Esophagus (tissue), 2 donors: Measurements from ENCODE around the gene LATS2. TPM values are rescaled to one million over a fixed set of nuclear protein-coding genes. Genes with fewer than 3 reads are reported as not detected.

Experiments used
- H3K27ac ChIP-seq, 2 donors: one replicate each; pipeline ENCODE4 v1.5.1; 2013; ENCODE audit warnings: low read depth in 2 of 2, mild to moderate bottlenecking in 2 of 2, inconsistent platforms in 1 of 2, low read length in 1 of 2, moderate library complexity in 1 of 2
- H3K27me3 ChIP-seq, 2 donors: one replicate each; pipeline ENCODE4 v1.6.1; 2013; ENCODE audit warnings: low read length in 2 of 2, control low read depth in 1 of 2, mild to moderate bottlenecking in 1 of 2; ENCODE audit not compliant: insufficient read depth in 2 of 2, control insufficient read depth in 1 of 2
- H3K36me3 ChIP-seq, 2 donors: one replicate each; pipeline ENCODE4 v1.6.1; 2013; ENCODE audit warnings: low read length in 1 of 2; ENCODE audit not compliant: control insufficient read depth in 2 of 2, insufficient read depth in 2 of 2
- H3K4me1 ChIP-seq, 2 donors: one replicate each; pipeline ENCODE4 v1.6.1; 2013; ENCODE audit warnings: low read length in 1 of 2; ENCODE audit not compliant: control insufficient read depth in 2 of 2, insufficient read depth in 2 of 2
- H3K4me3 ChIP-seq, 2 donors: one replicate each; pipeline ENCODE4 v1.5.1; 2013; ENCODE audit warnings: low read length in 2 of 2, mild to moderate bottlenecking in 2 of 2, low read depth in 1 of 2, moderate library complexity in 1 of 2
- H3K9me3 ChIP-seq, 2 donors: one replicate each; pipeline ENCODE4 v1.6.1; 2013; ENCODE audit warnings: mild to moderate bottlenecking in 2 of 2, low read depth in 1 of 2, low read length in 1 of 2, moderate library complexity in 1 of 2; ENCODE audit not compliant: control insufficient read depth in 2 of 2, insufficient read depth in 1 of 2
- WGBS, 2 donors: extraction: QIAGEN DNeasy Blood & Tissue Kit; methylation state at CpG; one replicate each; pipeline ENCODE4 v1.1.7; 2013; 5-methylcytosine and 5-hydroxymethylcytosine counted together
- polyA plus RNA-seq, 2 donors: library from polyadenylated mRNA; stranded (reverse); fragments of 200-250 nt; gene quantifications; one replicate each; pipeline ENCODE4 v1.2.3, GENCODE V29; 2013
- donor health status: healthy with polysubstance abuse.
- donor health status: Bipolar disorder and iron deficiency.

Gene LATS2
- polyA plus RNA-seq, 2 donors: 5.1 to 5.2 TPM

DNA sequence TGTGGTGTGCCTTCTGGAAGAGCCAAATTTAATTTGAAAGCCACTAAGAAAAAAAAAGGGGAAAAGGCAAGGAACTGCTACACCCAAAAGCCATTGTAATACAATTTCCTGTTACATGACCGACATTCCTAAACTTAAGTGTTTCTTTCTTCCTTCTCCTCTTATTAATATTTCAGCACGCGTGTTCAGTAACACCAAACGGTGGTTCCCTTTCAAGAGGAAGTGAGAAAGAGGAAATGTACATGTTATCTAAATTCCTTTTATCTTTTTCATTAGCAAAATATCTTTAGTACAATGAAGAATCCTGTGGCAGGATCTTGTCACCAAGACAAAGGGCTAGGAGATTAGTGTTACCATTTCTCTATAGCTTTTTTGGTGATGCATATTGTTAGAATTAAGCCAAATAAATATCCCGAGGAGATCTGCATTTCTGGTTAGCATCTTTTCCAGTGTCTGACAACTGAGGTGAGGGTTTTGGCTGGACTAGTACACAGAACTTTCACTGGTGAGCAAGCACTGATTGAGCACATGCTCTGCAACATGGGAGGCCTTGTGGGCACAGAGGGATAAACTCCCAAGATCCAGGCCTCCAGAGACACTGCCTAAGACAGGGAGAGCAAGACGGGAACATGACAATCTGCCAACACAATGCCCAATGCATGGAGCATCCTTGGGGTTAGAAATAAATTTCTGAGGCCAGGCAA is 22.1 kb downstream of the LATS2 start:
- Histone ChIP-seq H3K4me3 (no peak overlapping the region), H3K27ac (no peak overlapping the region), H3K4me1 (peaks cover 7 to 8% of the 10 kb centered on the region in 2 donors), H3K27me3 (no peaks in the 10 kb centered on the region), H3K9me3 (no peaks in the 10 kb centered on the region), H3K36me3 (peaks cover 0 to 2% of the 10 kb centered on the region in 2 donors)
- 59 to 62% methylated on average over 6 of the region's 6 CpGs for WGBS, 2 donors

DNA sequence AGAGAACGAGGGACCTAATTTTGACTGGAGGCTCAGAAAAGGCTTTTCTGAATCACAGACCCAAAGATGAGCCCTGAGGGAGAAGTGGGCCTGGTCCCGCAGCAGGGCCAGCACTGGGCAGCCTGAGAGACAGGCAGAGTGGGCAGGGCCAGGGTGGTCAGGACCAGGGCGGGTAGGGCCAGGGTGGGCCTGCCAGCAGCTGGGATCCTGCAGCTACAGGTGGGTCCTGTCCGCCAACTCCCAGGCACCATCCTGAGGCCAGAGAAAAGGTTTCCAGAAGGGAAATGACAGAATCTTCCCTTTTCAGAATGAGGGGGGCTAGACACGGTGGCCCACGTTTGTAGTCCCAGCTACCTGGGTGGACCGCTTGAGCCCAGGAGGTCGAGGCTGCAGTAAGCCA is 23.7 kb downstream of the LATS2 start:
- Histone ChIP-seq H3K4me1 (peaks cover 13 to 14% of the 10 kb centered on the region in 2 donors), H3K9me3 (no peaks in the 10 kb centered on the region), H3K4me3 (no peak overlapping the region), H3K27ac (peak overlapping the region in 1 of 2 donors; percentile 33), H3K27me3 (no peaks in the 10 kb centered on the region), H3K36me3 (peaks cover 0 to 2% of the 10 kb centered on the region in 2 donors)
- WGBS, 2 donors: 77 to 81% methylated on average over 8 of the region's 8 CpGs

DNA sequence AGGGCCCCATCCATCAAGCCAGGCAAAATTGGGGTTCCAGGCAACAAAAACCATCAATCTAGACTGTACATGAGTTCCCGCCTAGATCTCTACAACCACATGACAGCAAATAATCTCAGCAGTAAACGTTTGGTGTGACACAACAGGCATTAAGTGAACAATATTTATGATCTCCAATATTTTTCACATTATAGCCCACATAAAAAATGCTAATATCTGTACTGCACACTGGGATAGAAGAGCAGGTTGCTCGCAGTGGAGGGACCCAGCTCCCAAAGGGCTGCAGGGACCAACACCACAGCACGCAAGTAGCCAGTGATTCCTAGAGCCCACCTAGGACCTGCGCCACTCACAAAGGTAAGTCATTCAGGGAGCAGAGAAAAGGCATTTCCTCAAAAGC is 25.9 kb downstream of the LATS2 start:
- H3K9me3 ChIP-seq: no peaks in the 10 kb centered on the region
- H3K36me3 ChIP-seq: no peaks in the 10 kb centered on the region
- no peak overlapping the region for H3K4me3 ChIP-seq
- WGBS, 2 donors: 69 to 70% methylated on average over 5 of the region's 5 CpGs
- peak overlapping the region in 1 of 2 donors; percentile 33 for H3K27ac ChIP-seq
- no peaks in the 10 kb centered on the region for H3K27me3 ChIP-seq
- peaks cover 13 to 15% of the 10 kb centered on the region in 2 donors for H3K4me1 ChIP-seq

DNA sequence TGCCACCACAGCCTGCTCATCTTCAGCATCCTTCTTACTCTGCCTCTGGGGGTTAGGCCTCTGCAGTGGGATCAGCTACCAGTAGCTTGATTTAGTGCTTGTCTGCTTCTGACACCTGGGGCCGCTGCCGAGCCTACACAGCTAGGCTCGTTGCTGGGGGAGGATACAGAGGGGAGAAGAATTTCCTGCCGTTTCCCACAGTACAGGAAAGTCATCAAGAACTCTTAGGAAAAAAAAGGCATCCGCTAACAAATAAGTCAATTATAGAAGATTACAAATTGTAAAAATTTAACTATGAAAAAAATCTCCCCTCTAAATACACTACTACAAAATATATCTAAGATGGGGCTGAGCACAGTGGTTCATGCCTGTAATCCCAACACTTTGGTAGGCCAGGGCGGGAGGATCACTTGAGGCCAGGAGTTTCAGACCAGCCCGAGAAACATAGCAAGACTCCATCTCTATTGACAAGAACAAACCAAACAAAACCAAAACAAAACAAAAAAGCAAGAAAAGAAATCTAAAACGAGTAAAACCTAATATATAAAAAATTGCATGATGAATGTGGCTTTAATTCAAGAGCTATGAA is 26.7 kb downstream of the LATS2 start:
- H3K27me3 ChIP-seq: no peaks in the 10 kb centered on the region
- 54 to 59% methylated on average over 8 of the region's 8 CpGs for WGBS, 2 donors

DNA sequence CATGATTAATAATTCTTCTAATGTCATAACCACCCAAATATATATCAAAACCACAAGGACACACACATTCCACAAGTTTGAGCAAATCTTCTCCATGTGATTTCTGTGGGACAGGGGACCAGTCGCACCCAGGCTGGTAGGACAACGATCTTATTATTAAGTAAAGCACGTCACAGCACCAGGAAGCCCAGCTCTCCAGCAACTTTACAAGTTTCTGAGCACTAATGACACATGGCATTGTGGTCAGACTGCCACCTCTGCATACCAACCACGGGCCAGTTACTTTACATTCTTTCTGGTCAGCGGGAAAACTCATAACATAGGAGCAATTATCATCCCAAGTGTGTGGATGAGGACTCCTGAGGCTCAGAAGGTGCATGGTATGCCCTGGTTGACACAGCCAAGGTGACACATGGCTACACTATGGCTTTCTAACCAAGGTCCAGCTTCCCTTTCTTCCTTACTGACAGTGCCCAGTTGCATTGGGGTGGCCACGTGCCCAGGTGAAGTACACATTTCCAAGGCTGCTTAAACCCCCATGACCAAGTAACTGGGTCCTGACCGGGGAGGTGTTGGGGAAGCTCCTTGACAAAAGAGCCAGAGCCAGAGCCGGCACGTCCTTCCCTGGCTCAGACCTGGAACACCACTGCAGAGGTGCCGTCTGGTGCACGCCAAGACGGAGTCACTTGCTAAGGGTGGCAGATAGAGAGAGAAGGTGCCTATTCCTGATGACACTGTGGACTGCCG is 27.4 kb downstream of the LATS2 start:
- peak overlapping the region; percentile 14 to 82 for H3K27ac ChIP-seq
- H3K9me3 ChIP-seq: no peaks in the 10 kb centered on the region
- H3K36me3 ChIP-seq: no peaks in the 10 kb centered on the region
- peaks cover 12 to 13% of the 10 kb centered on the region in 2 donors for H3K4me1 ChIP-seq
- WGBS, 2 donors: 69 to 77% methylated on average over 13 of the region's 13 CpGs
- no peaks in the 10 kb centered on the region for H3K27me3 ChIP-seq
- no peak overlapping the region for H3K4me3 ChIP-seq

More for the DNA sequence above, 26.7 kb downstream of the LATS2 start:
- Histone ChIP-seq H3K4me3 (no peak overlapping the region), H3K4me1 (peaks cover 13 to 15% of the 10 kb centered on the region in 2 donors), H3K36me3 (no peaks in the 10 kb centered on the region), H3K9me3 (no peaks in the 10 kb centered on the region), H3K27ac (peak overlapping the region in 1 of 2 donors; percentile 82)

DNA sequence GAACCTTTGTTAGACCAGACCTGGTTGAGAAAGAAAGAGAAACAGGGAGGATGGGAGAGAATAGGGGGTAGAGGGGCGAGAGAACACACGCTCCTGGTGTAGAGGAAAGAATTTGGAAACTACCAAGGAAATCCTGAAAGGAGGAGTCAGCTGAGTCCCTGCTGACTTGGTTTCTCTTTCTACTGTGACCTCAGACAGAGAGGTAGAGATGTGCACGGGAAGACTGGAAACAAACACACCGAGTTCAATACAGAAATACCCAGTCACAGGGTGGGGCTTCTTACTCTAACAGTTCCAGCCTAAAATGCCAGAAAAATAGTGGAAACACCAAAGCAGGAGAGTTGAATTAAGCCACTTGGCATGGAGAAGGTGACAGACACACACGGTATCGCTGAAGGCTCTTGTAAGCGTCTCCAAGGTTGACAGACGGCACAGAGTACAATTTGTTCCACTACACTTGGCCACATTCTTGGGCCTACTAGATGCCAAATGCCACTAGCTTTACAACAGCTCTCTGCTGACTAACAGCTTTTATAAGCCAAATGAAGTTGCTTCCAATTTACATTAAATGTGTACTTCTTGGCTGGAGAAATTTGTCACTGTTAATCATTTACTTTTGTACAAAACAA is 28.1 kb downstream of the LATS2 start:
- H3K36me3 ChIP-seq: no peaks in the 10 kb centered on the region
- peaks cover 12 to 13% of the 10 kb centered on the region in 2 donors for H3K4me1 ChIP-seq
- H3K27me3 ChIP-seq: no peaks in the 10 kb centered on the region
- WGBS, 2 donors: 24 to 32% methylated on average over 8 of the region's 8 CpGs
- H3K4me3 ChIP-seq: no peak overlapping the region
- H3K27ac ChIP-seq: peak overlapping the region; percentile 66 to 80
- no peaks in the 10 kb centered on the region for H3K9me3 ChIP-seq

DNA sequence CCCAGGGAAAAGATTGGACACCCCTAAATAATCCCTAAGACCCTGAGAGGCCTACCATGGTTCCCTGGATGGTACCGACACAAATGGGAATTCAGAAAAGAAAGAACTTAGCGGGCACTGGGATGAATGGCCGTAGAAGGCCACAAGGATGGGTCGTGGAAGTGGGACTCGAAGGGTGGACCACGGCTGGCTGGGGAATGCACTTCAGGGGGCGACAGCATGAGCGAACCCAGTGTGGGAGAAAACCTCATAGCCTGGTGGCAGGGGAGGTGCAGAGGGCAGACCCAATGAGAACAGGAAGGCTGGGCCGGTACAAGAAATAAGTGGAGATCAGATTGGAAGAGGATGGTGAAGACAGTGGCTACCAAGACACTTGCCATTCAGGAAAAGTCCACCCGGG is 28.7 kb downstream of the LATS2 start:
- H3K27ac ChIP-seq: peak overlapping the region; percentile 66 to 80
- H3K27me3 ChIP-seq: no peaks in the 10 kb centered on the region
- H3K4me3 ChIP-seq: no peak overlapping the region
- no peaks in the 10 kb centered on the region for H3K9me3 ChIP-seq
- WGBS, 2 donors: 90 to 94% methylated on average over 10 of the region's 10 CpGs
- no peaks in the 10 kb centered on the region for H3K36me3 ChIP-seq
- H3K4me1 ChIP-seq: peaks cover 9 to 12% of the 10 kb centered on the region in 2 donors

DNA sequence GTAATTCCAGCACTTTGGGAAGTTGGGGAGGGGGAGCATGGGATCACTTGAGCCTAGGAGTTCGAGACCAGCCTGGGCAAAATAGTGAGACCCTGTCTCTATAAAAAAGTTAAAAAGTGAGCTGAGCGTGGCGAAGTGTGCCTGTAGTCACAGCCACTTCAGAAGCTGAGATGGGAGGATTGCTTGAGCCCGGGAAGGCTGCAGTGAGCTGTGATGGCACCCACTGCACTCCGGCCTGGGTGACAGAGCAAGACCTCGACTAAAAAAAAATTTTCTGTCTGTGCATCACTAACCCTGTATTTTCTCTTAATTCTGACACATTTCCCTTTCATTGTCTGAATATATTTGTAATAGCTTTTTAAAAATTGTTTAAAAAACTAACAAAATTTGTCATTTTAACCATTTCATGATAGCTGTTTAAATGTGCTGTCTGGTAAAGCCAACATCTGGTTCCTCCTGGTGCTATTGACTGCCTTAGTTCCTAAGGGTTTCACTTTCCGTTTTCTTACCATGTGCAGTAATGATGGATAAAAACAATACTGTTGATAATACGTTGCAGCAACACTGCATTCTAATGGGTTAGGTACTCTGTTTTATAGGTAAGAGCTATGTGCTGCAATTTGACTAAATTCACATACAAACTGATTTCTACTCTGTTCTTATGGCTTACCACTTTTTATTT is 29.7 kb downstream of the LATS2 start:
- Histone ChIP-seq H3K36me3 (no peaks in the 10 kb centered on the region), H3K4me3 (no peak overlapping the region), H3K27ac (no peak overlapping the region), H3K4me1 (peaks cover 8 to 12% of the 10 kb centered on the region in 2 donors), H3K27me3 (no peaks in the 10 kb centered on the region), H3K9me3 (no peaks in the 10 kb centered on the region)
- WGBS, 2 donors: 80 to 85% methylated on average over 8 of the region's 8 CpGs

DNA sequence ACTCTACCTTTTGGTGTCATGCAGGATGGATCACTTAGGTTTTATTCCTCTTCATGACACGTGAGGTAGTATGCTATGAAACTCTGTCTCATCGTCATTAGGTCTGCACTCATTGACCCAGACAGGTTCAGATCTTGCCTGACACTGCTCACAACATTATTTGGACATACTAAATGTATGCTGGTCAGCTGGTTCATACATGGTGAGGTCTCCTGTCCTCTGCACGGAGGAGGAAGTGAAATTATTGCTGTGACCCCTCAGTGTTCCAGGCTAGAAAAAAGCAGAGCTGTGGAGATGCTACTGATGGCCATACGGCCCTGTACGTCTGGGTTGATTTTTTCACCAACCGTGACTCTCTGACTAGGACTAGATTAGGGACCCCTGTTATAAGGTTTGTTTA is 35.8 kb downstream of the LATS2 start:
- no peak overlapping the region for H3K27ac ChIP-seq
- no peaks in the 10 kb centered on the region for H3K9me3 ChIP-seq
- H3K27me3 ChIP-seq: no peaks in the 10 kb centered on the region
- peaks cover 4% of the 10 kb centered on the region in 2 donors for H3K4me1 ChIP-seq
- 86 to 91% methylated on average over 6 of the region's 6 CpGs for whole genome bisulfite sequencing, 2 donors
- H3K4me3 ChIP-seq: no peak overlapping the region
- H3K36me3 ChIP-seq: no peaks in the 10 kb centered on the region
